Prostate gland (tissue), 2 donors: Measurements from ENCODE around the gene FAM177A1.

Experiments used
- CTCF ChIP-seq, 4 experiments: fragments of 200-600 bp in 2 of 4; fragments of 450-650 bp in 2 of 4; sonication (generic) in 2 of 4; IDR thresholded peaks; 1 replicate in 3 of 4; 2 replicates in 1 of 4; pipeline ENCODE4 v1.5.1; 2016 to 2019; ENCODE audit warnings: antibody characterized with exemption in 4 of 4, mild to moderate bottlenecking in 2 of 4, moderate library complexity in 2 of 4
- POLR2AphosphoS5 ChIP-seq: sonication (generic); formaldehyde crosslinking; IDR thresholded peaks from one replicate; pipeline ENCODE4 v1.6.1; 2017; ENCODE audit warnings: antibody characterized with exemption

- TF ChIP-seq CTCF (IDR thresholded peaks at IDR 0.05) = no peak
- no peak for TF ChIP-seq POLR2AphosphoS5
Measured at GRCh38 chr14:35044939-35045797, 904 bp upstream of the FAM177A1 start.
